HUES6 (cell line): ENCODE data around the gene BMPR1B.

Experiments
- H3K27ac ChIP-seq: 2 replicates; pipeline ENCODE4 v1.7.0; 2013; ENCODE audit warnings: low read depth, mild to moderate bottlenecking, low read length, inconsistent platforms
- H3K27me3 ChIP-seq: 2 replicates; pipeline ENCODE4 v1.6.1; 2013; ENCODE audit warnings: low read length; ENCODE audit not compliant: control insufficient read depth, insufficient read depth
- H3K36me3 ChIP-seq: 2 replicates; pipeline ENCODE4 v1.6.1; 2013; ENCODE audit warnings: low read length; ENCODE audit not compliant: control insufficient read depth, insufficient read depth
- H3K4me1 ChIP-seq: 2 replicates; pipeline ENCODE4 v1.6.1; 2013; ENCODE audit warnings: low read length; ENCODE audit not compliant: control insufficient read depth, insufficient read depth
- H3K4me3 ChIP-seq: 2 replicates; pipeline ENCODE4 v1.5.1; 2013; ENCODE audit warnings: low read depth, low read length
- H3K9ac ChIP-seq: one replicate; pipeline ENCODE4 v1.6.1; 2013; ENCODE audit warnings: mild to moderate bottlenecking, low read length
- H3K9me3 ChIP-seq: 2 replicates; pipeline ENCODE4 v1.6.1; 2013; ENCODE audit warnings: low read depth, low read length; ENCODE audit not compliant: control insufficient read depth, insufficient read depth

The BMPR1B gene

GRCh38 chr4:94757192-94758140 lies at the start of gene BMPR1B:
Gene BMPR1B (plus strand): TSS chr4:94757955. CDS start chr4:95104425, 346,470 bp downstream.
- Histone ChIP-seq H3K27ac (no peak within 1 kb of the TSS), H3K9ac (peak within 1 kb of the TSS; percentile 53), H3K36me3 (no peaks in the 10 kb centered on the region), H3K4me1 (no peaks in the 10 kb centered on the region), H3K9me3 (no peaks in the 10 kb centered on the region), H3K27me3 (peaks cover 80% of the 10 kb centered on the region), H3K4me3 (peak within 1 kb of the TSS; percentile 74)

GRCh38 chr4:94711635-94712034 lies 46.1 kb upstream of the BMPR1B start:
- H3K27ac ChIP-seq = no peak overlapping the region
- no peaks in the 10 kb centered on the region for H3K27me3 ChIP-seq
- H3K36me3 ChIP-seq = no peaks in the 10 kb centered on the region
- no peaks in the 10 kb centered on the region for H3K4me1 ChIP-seq
- H3K9ac ChIP-seq = no peak overlapping the region
- H3K9me3 ChIP-seq = no peaks in the 10 kb centered on the region
- no peak overlapping the region for H3K4me3 ChIP-seq

GRCh38 chr4:94714365-94715160 lies 43.2 kb upstream of the BMPR1B start:
- Histone ChIP-seq H3K9ac (no peak overlapping the region), H3K27ac (no peak overlapping the region)

GRCh38 chr4:94715726-94716125 lies 42.0 kb upstream of the BMPR1B start:
- H3K36me3 ChIP-seq = no peaks in the 10 kb centered on the region
- no peak overlapping the region for H3K4me3 ChIP-seq
- H3K27ac ChIP-seq = no peak overlapping the region
- no peaks in the 10 kb centered on the region for H3K27me3 ChIP-seq
- H3K9ac ChIP-seq = no peak overlapping the region
- no peaks in the 10 kb centered on the region for H3K9me3 ChIP-seq
- H3K4me1 ChIP-seq = no peaks in the 10 kb centered on the region

More at GRCh38 chr4:94714365-94715160, 43.2 kb upstream of the BMPR1B start:
- no peaks in the 10 kb centered on the region for H3K27me3 ChIP-seq
- no peaks in the 10 kb centered on the region for H3K4me1 ChIP-seq
- H3K9me3 ChIP-seq = no peaks in the 10 kb centered on the region
- no peak overlapping the region for H3K4me3 ChIP-seq
- no peaks in the 10 kb centered on the region for H3K36me3 ChIP-seq

- H3K9ac ChIP-seq = no peak overlapping the region
- H3K4me1 ChIP-seq = no peaks in the 10 kb centered on the region
- H3K36me3 ChIP-seq = no peaks in the 10 kb centered on the region
- no peaks in the 10 kb centered on the region for H3K27me3 ChIP-seq
- no peaks in the 10 kb centered on the region for H3K9me3 ChIP-seq
- no peak overlapping the region for H3K4me3 ChIP-seq
- H3K27ac ChIP-seq = no peak overlapping the region
Observed at GRCh38 chr4:94721310-94721709, 36.4 kb upstream of the BMPR1B start.

DNA sequence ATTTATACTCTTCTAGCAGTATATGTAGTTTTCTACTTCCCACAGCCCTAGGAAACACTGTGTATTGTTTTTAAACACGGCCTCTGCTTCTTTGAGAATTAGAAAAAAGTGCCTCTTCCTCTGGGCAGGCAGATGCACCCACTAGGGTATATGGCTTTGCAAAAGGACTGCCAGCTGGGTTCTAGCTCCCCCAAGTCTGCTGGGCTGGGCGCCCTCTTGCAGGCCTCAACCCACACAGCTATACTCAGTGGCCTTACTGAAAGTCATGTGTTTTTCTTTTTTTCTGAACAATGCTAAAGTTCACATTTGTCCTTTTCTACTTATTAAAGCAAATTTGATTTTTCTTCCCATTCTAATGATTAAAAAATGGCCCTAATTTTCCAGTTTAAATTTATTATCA lies 35.5 kb upstream of the BMPR1B start:
- Histone ChIP-seq H3K9me3 (no peaks in the 10 kb centered on the region), H3K4me3 (no peak overlapping the region), H3K27me3 (no peaks in the 10 kb centered on the region), H3K36me3 (no peaks in the 10 kb centered on the region), H3K4me1 (no peaks in the 10 kb centered on the region), H3K9ac (no peak overlapping the region), H3K27ac (no peak overlapping the region)

GRCh38 chr4:94722748-94723147 lies 35.0 kb upstream of the BMPR1B start:
- H3K27ac ChIP-seq = no peak overlapping the region
- no peaks in the 10 kb centered on the region for H3K9me3 ChIP-seq
- no peaks in the 10 kb centered on the region for H3K4me1 ChIP-seq
- no peaks in the 10 kb centered on the region for H3K36me3 ChIP-seq
- H3K9ac ChIP-seq = no peak overlapping the region
- no peaks in the 10 kb centered on the region for H3K27me3 ChIP-seq
- no peak overlapping the region for H3K4me3 ChIP-seq

DNA sequence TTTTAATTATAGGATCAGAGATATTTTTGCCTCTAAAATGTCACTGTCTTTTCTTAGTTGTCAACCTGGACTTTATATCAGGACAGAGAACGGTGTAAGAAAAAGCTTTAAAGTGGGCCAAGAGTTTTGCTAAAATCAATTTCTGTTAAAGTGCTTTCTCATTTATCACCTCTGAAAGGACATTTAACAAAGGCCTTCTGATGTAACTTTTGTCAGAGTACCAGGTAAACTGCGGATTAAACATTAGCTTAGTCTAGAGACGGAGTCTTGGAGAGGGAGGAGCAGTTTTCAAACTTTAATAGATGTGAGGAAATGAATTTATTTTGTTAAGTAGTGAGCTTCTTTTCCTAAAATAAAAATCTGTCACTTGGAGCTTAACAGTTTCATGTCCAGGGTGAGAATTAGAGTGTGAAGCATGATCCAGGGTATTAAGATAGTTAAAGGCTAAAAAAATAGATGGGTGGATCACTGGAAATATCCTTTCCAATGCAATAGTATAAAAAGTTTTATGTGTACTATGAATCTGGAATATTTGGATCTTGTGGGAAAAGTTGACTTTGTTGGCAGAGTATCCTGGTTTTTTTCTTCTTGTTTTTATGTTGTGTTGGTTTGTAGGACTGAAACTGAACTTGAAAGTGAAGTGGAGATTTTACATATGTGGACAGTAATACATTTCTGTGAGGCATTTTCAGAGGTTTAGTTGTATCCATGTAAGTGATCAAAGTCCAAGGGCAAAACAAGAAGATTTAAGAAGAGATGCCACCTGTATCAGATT lies 33.6 kb upstream of the BMPR1B start:
- H3K27ac ChIP-seq = no peak overlapping the region
- no peaks in the 10 kb centered on the region for H3K4me1 ChIP-seq
- H3K9ac ChIP-seq = no peak overlapping the region
- no peaks in the 10 kb centered on the region for H3K9me3 ChIP-seq
- no peaks in the 10 kb centered on the region for H3K36me3 ChIP-seq
- H3K27me3 ChIP-seq = no peaks in the 10 kb centered on the region
- H3K4me3 ChIP-seq = no peak overlapping the region

- Histone ChIP-seq H3K27me3 (no peaks in the 10 kb centered on the region), H3K27ac (no peak overlapping the region), H3K36me3 (no peaks in the 10 kb centered on the region), H3K4me3 (no peak overlapping the region), H3K9ac (no peak overlapping the region), H3K4me1 (no peaks in the 10 kb centered on the region), H3K9me3 (no peaks in the 10 kb centered on the region)
Observed at GRCh38 chr4:94726524-94727123, 31.1 kb upstream of the BMPR1B start.

- Histone ChIP-seq H3K27me3 (no peaks in the 10 kb centered on the region), H3K4me1 (no peaks in the 10 kb centered on the region), H3K9me3 (no peaks in the 10 kb centered on the region), H3K4me3 (no peak overlapping the region), H3K27ac (no peak overlapping the region), H3K9ac (no peak overlapping the region), H3K36me3 (no peaks in the 10 kb centered on the region)
Observed at GRCh38 chr4:94728056-94728766, 29.5 kb upstream of the BMPR1B start.
